C1 segment of cervical spinal cord (tissue), 14 donors: ENCODE results near the gene UGT1A6.
"Not testable (repeated sequence)": the region's sequence is repeated elsewhere in the genome, so short reads cannot be mapped to it uniquely, and the experiment has no call there.

ENCODE experiments used
- DNase-seq, 14 donors: peaks; one replicate each; lab custom pipeline; 2025; lab: John Stamatoyannopoulos, UW

UGT1A6 gene

DNA sequence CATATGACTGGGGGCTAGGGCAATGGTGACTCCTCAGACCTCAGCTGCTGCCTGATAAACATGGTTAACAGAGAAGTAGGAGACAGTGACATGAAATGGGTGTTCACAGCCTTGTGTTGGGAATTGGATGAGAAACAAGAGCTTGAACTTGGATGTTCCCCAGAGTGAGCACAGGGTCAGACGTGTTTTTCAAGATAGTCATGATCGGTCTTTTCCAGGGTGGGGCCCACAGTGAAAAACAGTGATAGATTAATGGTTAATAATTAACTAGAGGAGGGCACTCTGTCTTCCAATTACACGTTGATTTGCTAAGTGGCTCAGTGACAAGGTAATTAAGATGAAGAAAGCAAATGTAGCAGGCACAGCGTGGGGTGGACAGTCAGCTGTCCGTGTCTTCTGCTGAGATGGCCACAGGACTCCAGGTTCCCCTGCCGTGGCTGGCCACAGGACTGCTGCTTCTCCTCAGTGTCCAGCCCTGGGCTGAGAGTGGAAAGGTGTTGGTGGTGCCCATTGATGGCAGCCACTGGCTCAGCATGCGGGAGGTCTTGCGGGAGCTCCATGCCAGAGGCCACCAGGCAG, 36.1 kb downstream of the UGT1A6 start, which contains the start of gene UGT1A3:
Gene UGT1A3 (plus strand): TSS at position 320 of the 579 bp plus-strand sequence. CDS start 85 bp downstream, at position 405.
- DNase-seq: no peak

DNA sequence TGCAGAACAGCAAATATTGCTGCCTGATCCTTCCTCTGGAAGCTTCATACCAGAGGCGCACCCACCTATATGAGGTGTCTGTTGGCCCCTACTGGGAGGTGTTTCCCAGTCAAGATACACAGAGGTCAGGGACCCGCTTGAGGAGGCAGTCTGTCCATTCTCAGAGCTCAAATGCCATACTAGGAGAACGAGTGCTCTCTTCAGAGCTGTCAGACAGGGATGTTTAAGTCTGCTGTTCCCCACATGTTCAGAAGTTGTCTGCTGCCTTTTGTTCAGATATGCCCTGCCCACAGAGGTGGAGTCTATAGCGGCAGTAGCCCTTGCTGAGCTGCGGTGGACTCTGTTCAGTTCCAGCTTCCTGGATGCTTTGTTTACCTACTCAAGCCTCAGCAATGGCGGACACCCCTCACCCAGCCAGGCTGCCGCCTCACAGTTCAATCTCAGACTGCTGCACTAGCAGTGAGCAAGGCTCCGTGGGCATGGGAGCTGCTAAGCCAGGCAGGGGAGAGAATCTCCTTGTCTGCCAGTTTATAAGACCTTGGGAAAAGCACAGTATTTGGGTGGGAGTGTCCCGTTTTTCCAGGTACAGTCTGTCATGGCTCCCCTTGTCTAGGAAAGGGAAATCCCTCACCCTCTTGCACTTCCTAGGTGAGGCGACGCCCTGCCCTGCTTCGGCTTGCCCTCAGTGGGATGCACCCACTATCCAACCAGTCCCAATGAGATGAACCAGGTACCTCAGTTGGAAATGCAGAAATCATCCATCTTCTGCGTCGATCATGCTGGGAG, 44.4 kb downstream of the UGT1A6 start:
- not testable (repeated sequence) for DNase-seq

DNA sequence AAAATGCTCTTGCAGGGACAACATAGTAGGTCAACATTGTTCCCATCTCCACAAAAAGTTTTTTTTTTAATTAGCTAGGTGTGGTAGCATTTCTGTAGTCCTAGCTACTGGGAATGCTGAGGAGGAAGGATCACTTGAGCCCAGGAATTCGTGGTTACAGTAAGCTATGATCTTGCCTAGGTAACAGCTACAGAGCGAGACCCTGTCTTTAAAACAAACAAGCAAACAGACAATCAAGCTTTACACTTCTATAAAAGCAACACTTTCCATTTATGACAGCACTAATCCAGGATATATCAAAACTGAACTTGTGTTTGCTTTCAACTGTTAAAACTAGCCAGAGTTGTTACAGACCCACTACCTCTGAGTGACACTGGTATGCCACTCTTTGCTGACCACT, 48.2 kb downstream of the UGT1A6 start:
- DNase-seq: no peak

DNA sequence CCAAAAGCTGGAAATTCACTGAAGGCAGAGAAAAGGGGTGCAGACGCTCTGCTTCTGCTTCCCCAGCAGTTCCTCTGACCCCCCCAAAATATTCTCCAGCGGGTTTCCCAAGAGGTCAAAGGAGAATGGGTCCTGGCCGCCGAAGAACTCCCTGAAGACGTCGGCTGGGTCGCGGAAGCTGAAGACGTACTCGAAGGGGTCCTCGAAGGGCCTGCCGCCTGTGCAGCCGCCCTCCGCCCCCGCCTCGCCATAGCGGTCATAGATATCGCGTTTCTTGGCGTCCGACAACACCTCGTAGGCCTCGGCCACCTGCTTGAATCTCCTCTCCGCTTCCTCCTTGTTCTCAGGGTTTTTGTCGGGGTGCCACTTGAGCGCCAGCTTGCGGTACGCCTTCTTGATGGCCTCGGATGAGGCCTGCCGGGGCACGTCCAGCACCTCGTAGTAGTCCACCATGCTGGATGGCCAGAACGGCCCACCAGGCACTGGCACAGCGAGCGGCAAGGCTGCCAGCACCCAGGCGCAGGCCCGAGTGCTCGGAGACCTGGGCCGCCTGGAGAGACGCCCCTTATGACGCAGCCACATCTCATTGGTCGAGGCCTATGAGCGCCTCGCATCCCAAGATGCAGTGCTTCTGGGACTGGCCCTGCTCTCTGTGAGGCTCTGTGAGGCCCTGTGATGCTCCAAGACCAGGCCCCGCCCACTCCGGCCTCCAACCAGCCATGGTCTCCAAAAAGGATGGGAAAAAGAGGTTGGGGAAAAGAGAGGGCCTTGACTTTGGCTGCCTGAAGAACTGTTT, 51.0 kb downstream of the UGT1A6 start:
- DNase-seq: no peak

DNA sequence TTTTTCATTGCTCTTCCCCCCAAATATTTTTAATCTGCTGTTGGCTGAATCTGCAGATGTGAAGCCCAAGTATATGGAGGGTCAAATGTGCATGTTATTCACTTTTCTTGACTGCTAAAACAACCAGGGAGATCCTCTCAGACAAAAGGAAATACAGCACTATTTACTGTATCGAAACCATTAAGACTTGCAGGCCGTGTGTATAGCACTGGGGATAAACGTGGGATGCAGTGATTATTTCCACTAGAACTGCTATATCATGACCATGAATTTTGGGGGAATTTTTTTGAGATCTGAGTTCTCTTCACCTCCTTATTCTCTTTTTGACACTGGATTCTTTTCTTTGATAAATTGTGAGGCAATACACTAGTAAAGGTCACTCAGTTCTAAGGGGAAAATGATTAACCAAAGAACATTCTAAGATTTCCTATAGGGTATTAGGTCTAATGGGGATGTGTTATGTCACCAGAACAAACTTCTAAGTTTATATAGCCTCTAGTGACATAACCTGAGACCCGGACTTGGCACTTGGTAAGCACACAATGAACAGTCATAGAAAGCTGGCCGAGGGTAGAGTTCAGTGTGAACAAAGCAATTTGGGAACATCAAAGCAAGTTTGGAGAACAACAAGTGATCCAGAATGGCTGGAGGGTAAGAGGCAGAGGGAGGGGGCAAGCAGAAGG, 52.5 kb downstream of the UGT1A6 start:
- DNase-seq: no peak

DNA sequence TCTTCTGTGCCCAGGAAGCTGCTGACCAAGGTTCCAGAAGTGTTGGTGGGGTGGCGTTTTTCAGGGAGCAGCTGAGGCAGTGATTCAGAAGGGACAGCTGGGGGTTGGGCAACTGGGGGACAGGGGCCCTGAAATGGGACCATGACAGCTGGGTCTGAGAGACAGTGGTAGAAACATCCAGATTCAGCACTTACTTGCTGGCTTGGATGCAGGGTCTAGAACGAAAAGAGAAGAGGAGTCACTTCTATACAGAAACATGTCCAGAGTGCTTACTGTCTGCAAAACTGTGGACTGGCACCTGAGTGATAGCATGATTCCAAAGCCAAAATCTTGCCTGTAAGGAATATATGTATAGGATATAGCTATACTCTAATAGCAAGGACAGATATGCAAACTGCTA, 53.1 kb downstream of the UGT1A6 start:
- DNase-seq: not testable (repeated sequence)

DNA sequence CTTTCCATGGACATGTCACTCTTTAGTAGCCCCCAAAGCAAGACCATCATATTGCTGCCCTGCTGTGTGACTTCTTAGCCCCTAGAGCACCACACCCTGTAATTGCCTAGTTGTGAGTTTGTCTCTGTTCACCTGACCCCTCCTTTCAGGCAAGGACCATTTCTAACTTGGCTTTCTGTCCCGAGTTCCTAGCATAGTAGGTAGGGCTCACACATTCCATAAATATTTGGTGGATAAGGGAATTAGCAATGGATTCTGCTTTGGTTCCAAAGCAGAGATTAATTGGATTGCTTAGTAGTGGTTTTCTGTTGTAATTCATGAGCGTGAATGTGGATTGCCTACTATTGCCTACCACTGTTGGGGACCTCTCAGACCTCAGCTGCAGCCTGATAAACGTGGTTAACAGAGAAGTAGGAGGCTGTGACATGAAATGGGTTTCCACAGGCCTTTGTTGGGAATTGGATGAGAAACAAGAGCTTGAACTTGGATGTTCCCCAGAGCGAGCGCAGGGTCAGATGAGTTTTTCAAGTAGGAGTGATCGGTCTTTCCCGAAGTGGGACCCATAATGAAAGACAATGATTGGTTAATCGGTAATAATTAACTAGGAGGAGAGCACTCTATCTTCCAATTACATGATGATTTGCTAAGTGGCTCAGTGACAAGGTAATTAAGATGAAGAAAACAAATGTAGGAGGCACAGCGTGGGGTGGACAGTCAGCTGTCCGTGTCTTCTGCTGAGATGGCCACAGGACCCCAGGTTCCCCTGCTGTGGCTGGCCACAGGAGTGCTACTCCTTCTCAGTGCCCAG, 54.0 kb downstream of the UGT1A6 start:
- no peak for DNase-seq

DNA sequence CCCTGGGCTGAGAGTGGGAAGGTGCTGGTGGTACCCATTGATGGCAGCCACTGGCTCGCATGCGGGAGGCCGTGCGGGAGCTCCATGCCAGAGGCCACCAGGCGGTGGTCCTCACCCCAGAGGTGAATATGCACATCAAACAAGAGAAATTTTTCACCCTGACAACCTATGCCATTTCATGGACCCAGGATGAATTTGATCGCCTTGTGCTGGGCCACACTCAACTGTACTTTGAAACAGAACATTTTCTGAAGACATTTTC, 54.5 kb downstream of the UGT1A6 start:
- peak in 1 of 14 donors; percentile 1 for DNase-seq

DNA sequence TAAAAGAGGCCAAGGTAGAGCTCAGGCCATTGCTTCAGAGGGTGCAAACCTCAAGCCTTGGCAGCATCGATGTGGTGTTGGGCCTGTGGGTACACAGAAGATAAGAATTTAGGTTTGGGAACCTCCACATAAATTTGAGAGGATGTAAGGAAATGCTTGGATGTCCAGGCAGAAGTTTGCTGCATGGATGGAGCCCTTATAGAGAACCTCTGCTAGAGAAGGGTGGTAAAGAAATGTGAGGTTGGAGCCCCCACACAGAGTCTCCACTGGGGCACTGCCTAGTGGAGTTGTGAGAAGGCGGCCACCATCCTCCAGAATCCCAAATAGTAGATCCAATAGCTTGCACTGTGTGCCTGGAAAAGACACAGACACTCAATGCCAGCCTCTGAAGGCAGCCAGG, 58.0 kb downstream of the UGT1A6 start:
- not testable (repeated sequence) for DNase-seq

DNA sequence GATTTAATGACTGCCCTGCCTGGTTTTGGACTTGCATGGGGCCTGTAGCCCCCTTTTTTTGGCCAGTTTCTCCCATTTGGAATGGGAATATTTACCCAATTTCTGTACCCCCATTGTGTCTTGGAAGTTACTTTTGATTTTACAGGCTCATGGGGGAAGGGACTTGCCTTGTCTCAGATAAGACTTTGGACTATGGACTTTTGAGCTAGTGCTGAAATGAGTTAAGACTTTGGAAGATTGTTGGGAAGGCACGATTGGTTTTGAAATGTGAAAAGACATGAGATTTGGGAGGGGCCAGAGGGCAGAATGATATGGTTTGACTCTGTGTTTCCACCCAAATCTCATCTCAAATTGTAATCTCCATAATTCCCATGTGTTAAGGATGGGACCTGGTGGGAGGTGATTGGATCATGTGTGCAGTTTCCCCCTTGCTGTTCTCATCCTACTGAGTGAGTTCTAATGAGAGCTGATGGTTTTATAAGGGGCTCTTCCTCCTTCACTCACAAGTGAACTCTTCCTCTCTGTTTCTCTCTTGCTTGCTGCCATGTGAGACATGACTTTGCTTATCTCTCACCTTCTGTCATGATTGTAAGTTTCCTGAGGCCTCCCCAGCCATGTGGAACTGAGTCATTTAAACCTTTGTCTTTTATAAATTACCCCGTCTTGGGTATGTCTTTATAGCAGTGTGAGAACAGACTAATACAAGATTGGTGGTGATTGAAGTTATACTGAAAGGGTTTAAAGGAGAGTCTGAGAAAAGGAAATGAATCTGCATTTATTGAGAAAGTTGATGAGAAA, 58.7 kb downstream of the UGT1A6 start:
- not testable (repeated sequence) for DNase-seq

DNA sequence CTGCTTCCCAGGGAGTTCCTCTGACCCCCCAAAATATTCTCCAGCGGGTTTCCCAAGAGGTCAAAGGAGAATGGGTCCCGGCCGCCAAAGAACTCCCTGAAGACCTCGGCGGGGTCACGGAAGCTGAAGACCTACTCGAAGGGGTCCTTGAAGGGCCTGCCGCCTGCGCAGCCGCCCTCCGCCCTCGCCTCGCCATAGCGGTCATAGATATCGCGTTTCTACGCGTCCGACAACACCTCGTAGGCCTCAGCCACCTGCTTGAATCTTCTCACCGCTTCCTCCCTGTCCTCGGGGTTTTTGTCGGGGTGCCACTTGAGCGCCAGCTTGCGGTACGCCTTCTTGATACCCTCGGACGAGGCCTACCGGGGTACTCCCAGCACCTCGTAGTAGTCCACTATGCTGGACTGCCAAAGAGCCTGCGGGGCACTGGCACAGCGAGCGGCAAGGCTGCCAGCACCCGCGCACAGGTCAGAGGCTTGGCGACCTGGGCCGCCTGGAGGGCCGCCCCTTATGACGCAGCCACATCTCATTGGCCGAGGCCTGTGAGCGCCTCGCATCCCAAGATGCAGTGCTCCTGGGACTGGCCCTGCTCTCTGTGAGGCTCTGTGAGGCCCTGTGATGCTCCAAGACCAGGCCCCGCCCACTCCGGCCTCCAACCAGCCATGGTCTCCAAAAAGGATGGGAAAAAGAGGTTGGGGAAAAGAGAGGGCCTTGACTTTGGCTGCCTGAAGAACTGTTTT, 62.4 kb downstream of the UGT1A6 start:
- DNase-seq: no peak

DNA sequence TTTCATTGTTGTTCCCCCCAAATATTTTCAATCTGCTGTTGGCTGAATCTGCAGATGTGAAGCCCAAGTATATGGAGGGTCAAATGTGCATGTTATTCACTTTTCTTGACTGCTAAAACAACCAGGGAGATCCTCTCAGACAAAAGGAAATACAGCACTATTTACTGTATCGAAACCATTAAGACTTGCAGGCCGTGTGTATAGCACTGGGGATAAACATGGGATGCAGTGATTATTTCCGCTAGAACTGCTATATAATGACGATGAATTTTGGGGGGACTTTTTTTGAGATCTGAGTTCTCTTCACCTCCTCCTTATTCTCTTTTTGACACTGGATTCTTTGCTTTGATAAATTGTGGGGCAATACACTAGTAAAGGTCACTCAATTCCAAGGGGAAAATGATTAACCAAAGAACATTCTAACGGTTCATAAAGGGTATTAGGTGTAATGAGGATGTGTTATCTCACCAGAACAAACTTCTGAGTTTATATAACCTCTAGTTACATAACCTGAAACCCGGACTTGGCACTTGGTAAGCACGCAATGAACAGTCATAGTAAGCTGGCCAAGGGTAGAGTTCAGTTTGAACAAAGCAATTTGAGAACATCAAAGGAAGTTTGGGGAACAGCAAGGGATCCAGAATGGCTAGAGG, 63.9 kb downstream of the UGT1A6 start:
- DNase-seq: no peak

DNA sequence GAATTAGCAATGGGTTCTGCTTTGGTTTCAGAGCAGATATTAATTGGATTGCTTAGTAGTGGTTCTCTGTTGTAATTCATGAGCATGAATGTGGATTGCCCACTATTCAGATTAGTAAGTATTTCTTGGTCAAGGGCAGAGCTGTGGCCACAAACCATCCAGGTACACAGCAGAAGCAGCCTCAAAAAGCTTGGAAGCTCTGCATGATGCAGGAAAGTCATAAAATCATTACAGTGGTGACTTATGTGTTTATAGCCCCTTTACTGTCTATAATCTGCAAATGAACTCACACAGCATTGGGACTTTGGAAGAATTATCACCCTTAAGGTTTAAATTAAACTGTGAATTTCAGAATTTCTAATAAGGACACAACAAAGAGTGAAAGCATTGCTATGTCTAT, 65.5 kb downstream of the UGT1A6 start:
- no peak for DNase-seq

DNA sequence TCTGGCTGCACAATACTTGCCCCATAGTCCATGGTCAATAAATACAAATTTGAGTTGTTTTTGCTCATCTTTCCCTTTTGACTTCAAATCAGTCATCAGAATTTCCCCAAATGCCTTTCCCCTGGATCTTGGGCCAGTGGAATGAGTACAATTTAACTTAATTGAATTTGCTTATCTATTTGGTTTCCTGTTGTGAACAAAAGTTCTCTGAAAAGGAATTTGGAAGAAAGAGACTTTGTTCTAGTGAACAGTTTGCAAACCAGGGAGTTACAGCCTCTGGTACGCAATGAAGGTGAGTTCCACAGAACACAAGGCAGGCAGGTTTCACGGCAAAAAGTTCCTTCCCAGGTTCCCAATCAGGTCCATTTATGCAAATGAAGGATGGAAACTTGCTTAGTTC, 66.2 kb downstream of the UGT1A6 start:
- no peak for DNase-seq

DNA sequence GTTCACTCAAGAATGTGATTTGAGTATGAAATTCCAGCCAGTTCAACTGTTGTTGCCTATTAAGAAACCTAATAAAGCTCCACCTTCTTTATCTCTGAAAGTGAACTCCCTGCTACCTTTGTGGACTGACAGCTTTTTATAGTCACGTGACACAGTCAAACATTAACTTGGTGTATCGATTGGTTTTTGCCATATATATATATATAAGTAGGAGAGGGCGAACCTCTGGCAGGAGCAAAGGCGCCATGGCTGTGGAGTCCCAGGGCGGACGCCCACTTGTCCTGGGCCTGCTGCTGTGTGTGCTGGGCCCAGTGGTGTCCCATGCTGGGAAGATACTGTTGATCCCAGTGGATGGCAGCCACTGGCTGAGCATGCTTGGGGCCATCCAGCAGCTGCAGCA, 67.4 kb downstream of the UGT1A6 start, which contains the start of gene UGT1A1:
Gene UGT1A1 (plus strand): TSS at position 228 of the 400 bp plus-strand sequence. CDS start 18 bp downstream, at position 246.
- no peak for DNase-seq

DNA sequence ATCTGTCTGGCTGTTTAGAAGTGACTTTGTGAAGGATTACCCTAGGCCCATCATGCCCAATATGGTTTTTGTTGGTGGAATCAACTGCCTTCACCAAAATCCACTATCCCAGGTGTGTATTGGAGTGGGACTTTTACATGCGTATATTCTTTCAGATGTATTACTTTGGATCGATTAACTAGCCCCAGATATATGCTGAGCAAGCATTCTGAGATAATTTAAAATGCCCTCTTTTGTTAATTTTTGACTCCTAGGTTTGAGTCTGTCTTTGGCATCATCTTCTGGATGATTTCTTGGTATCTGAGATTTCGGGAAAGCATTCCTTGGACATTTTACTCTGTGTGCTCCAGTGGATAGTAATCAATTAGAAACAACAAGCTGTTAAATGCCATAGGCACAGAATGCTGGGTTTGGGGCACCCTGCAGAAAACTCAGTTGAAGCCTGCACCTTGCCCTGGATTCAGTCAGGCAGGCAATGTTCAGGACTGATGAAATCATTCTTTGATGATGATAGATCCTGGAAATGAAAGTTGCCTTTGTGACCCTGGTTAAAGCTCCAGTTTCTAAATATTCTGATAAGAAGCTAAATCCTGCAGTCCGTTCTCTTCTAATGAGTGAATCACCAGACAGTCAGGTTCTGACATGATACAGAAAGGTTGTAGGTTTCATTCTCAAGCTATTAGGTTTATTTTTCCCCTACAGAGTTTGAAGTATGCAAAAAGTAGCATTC, 68.5 kb downstream of the UGT1A6 start:
- DNase-seq: no peak

DNA sequence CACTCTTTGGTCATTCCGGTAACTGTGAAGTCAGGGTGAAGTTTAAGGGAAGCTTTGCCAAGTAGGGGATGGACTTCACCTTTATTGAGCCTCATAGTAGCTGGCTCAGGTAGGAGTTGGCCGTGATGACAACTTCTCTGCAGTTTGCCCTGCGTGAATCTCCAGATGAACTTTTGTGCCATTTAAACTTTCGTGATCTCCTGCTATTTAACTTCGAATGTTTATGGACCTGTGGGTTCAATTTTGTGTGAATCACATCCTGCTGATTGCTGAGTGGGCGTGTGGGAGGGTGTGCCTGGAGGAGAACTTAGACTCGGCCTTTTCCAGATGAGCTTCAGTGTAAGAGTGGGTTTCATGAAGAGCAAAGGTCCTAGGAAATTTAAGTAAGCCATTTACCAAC, 71.6 kb downstream of the UGT1A6 start:
- no peak for DNase-seq

DNA sequence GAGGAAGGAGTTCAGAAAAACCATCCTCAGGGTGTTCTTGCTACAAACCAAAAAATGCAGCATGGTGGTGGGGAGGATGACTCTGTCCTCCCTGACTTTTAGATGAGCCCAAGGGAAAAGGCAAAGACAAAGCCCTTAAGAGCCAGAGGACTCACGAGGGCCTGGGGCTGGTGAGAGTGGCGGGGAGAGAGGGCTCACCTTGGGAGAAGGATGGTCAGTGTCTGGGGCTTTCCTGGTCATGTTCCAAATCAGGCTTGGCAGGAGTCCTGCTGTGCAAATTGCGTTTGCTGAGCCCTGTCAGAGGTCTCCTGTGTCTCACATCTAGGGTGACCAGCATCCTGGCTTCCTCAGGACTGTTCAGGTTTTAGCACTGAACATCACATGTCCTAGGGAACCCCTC, 72.1 kb downstream of the UGT1A6 start:
- no peak for DNase-seq
